Superior temporal gyrus (tissue), 1 donor: ENCODE measurements around the gene OPN5.
"Not testable (repeated sequence)": the region's sequence is repeated elsewhere in the genome, so short reads cannot be mapped to it uniquely, and the experiment has no call there.

ENCODE experiments used
- DNase-seq: peaks from one replicate; pipeline ENCODE4 v3.0.0-alpha.2; 2016; ENCODE audit errors: extremely low spot score

Gene OPN5

GRCh38 chr6:47781732-47782131, at the start of gene OPN5:
OPN5 (plus strand) TSS chr6:47782032; CDS start chr6:47782067, 35 bp downstream.
- DNase-seq = no peak

DNA sequence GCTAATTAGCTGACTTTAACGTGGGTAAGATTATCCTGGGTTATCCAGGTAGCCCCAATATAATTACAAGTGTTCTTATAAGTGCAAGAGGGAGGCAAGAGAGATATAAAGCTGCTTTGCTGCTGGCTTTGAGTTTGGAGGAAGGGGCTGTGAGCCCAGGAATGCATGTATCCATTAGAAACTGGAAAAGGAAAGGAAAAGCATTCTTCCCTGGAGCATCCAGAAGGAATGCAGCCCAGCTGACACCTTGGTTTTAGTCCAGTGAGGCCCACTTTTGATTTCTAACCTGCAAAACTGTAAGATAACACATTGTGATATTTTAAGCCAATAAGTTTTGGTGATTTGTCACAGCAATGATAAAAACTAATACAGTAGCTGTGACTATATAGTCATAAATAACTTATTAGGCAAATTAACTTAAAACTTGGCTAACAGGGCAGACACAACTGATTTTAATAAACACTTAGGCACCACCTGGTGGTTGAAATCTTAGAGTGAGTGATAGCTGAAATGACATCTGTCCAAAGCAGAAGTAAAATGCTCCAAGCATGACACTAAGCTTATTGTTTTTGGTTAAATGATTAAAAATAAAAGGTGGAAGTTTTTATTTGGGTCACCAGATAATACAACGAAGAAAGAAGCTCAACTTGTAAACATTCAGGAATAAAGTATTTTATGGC, 47.8 kb upstream of the OPN5 start:
- no peak for DNase-seq

DNA sequence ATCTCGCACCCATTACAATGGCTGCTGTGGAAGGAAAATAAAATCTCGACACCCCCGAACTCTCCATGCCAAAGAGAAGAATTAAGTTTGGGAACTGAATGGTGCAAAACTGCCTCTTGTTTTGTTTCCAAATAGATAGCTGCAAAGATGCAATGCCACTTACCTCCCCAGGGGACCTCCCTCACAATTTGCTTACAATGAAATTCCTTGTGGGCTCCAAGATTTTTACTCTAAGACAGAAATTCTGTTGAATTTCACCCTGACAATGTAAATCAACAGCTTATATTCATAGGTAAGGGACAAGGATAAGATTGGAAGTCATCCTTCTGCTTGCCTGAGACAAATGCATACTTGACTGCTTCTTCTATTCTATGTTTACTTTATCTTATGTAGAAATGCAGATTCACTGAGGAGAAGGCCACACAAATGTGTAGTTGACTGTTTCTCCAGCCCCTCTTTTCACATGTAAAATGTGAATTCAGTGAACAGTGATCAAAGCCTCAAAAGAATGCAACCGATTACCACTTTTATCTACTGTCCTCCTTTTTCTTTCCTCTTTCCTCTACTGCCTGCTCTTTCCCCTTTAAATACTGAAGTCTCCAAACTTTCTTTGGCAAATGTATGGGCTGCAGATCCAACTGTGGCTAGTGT, 46.9 kb upstream of the OPN5 start:
- no peak for DNase-seq

- DNase-seq = no peak
These were observed 45.6 kb upstream of the OPN5 start for GRCh38 chr6:47736083-47736700.

DNA sequence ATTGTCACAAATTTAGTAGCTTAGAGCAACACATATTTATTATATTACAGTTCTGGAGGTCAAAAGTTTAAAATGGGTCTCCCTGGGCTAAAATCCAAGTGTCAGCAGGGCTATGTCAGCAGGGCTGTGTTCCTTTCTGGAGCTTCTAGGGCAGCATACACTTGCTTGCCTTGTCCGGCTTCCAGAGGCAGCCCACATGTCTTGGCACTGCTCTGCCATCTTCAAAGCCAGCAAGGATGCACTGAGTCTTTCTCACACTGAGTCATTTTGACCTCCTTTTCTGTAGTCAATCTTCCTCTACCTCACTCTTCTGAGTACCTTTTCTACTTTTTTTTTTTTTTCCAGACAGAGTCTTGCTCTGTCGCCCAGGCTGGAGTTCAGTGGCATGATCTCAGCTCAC, 44.4 kb upstream of the OPN5 start:
- DNase-seq = peak; percentile 55

- DNase-seq = no peak
These were observed 41.1 kb upstream of the OPN5 start for GRCh38 chr6:47740714-47741113.

DNA sequence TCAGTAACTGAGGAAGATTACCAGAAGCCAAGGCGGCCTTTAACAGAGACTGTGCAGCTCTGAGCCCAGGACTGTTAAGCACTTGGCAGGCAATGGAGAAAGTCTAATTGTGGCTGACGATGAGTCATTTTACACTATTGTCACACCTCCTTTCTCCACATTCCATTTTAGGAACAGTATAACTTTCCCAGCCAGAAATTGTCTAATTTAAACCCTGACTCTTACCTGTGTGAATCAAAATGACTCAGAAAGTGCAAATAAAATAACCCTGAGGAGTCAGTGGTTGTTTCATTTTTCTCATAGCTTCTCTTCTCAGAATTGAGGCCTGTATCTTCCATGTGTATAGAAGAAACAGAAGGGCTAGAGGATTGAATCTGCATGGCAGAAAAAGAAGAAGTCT, 40.0 kb upstream of the OPN5 start:
- DNase-seq = peak; percentile 70

DNA sequence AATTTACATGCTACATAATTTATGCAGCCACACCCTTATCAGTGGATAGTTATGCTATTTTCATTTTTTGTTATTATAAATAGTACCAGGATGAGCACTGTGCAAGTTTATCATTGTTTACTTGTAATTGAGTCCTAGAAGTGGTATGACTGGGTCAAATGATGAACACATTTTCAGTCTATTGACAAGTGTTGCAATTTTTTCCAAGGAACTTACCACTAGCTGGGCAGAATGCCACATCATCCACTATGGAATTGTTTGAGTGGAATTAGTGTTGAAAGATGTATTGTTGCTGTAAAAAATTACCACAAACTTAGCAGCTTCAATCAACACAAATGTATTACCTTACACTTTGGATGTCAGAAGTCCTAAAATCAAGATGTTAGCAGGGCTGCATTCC, 38.1 kb upstream of the OPN5 start:
- DNase-seq = no peak

DNA sequence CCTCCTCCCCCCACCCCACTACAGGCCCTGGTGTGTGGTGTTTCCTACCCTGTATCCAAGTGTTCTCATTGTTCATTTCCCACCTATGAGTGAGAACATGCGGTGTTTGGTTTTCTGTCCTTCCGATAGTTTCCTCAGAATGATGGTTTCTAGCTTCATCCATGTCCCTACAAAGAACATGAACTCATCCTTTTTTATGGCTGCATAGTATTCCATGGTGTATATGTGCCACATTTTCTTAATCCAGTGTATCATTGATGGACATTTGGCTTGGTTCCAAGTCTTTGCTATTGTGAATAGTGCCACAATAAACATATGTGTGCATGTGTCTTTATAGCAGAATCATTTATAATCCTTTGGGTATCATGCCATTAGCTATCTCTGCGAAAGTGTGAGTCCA, 36.6 kb upstream of the OPN5 start:
- not testable (repeated sequence) for DNase-seq

- DNase-seq = peak; percentile 22
These were observed 32.1 kb upstream of the OPN5 start for GRCh38 chr6:47749757-47750156.

DNA sequence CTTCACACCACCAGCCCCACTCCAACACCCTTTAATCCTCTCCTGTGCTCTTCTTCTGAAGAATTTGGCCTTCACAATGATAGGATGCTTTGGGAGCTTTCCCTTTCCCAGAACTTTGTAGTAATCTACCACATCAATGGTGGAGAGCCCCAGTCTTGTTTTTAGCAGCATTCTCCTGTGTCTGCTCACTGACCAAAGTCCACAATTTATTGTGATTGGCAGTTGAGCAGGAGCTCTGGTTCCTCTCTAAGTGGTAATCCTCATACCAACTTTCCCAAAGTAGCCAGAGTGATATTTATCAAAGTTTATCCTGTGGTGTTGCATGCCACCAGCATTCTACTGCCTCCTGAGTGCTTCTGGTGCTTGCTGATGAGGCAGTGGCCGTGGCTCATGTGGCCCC, 29.0 kb upstream of the OPN5 start:
- no peak for DNase-seq

- DNase-seq = no peak
These were observed 22.5 kb upstream of the OPN5 start for GRCh38 chr6:47759364-47759763.

DNA sequence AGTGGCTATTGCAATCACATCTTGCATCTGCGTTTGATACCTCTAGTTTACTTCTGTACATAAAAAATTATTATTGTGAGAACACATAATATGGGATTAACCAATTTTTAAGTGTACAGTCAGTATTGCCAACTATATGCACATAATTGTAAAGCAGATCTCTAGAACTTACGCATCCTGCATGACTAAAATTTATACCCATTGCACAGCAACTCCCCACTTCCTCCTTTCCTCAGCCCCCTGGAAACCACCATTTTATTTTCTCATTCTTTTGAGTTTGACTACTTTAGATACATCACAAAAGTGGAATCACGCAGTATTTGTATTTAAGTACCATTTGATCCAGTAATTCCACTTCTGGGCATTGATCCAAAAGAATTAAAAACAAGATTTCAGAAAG, 19.3 kb upstream of the OPN5 start:
- no peak for DNase-seq

- no peak for DNase-seq
These were observed 15.4 kb upstream of the OPN5 start for GRCh38 chr6:47766445-47766844.

DNA sequence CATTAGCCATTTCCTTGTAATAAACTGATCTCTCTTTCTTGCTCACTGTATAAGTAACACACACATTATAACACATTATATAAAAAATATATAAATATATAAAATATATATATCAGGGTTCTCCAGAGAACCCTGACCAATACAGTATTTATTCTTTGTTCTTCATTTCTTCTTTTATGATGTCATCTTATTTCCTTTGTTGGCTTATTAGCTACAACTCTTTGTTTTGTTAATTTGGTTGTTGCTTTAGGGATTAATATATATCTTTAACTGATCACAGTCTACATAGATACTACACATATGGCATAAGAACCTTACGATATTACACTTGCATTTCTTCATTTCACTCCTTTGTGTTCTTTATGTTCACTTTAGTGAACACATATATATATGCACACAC, 14.7 kb upstream of the OPN5 start:
- DNase-seq = no peak

GRCh38 chr6:47769982-47770381, 11.8 kb upstream of the OPN5 start:
- DNase-seq = no peak

- DNase-seq = no peak
These were observed 9.5 kb upstream of the OPN5 start for GRCh38 chr6:47772359-47772758.

GRCh38 chr6:47773005-47773404, 8.8 kb upstream of the OPN5 start:
- no peak for DNase-seq

DNA sequence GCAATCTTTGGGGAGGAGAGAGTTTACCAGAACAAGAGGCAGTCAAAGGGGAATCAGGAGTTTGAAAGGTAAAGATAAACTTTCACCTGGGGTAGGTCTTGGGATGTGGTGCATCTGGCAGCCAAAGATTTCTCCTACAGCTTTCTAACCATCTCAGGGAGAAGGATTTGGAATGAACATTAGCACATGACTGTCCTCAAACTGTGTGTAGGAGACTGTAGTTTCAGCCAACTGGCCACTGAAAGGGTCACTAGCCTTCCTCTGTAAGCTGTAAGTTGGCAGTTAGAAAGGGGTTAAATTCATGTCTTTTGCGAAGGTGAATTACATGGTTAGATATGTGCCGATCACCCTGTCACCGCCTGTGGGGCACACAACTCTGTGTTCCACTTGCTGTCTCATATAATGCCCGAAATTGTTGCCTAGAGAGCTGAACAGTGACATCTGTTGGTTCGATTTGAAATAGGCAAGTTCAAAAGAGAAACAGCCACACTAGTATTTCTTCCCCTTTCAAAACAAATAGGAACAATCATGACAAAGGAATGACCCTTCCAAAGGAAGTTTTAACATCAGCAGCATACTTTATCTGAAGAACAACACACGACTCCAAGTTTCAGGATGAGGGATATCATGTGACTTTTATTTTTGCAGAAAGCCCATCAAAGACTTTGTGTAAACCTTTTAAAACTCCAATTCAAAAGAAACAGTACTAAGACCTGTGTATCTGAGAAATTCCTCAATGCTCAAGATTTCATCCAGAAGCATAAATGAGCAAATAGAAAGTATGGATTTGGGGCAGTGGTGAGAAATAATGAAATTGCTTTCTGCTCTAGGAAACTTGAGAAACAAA, 1.1 kb upstream of the OPN5 start:
- peak; percentile 83 for DNase-seq

DNA sequence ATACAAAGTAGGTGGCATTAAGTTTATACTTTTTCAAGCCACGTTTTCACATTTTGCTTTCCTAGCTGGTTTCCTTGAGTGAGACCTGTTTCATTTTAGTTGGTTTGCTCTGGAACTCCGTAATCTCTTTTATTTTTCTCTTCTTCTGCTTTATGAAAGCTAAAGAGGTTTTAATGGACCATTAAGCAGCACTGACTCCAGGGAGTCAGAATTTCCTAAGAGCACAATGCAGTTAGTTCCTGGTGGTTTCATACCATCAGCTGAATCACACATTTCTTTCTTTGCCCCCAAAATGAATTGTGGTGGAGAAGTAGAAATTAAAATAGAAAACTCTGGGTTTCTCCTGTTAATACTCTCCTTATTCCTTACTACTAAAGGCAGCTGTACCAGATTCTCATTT, 3.4 kb downstream of the OPN5 start:
- no peak for DNase-seq

DNA sequence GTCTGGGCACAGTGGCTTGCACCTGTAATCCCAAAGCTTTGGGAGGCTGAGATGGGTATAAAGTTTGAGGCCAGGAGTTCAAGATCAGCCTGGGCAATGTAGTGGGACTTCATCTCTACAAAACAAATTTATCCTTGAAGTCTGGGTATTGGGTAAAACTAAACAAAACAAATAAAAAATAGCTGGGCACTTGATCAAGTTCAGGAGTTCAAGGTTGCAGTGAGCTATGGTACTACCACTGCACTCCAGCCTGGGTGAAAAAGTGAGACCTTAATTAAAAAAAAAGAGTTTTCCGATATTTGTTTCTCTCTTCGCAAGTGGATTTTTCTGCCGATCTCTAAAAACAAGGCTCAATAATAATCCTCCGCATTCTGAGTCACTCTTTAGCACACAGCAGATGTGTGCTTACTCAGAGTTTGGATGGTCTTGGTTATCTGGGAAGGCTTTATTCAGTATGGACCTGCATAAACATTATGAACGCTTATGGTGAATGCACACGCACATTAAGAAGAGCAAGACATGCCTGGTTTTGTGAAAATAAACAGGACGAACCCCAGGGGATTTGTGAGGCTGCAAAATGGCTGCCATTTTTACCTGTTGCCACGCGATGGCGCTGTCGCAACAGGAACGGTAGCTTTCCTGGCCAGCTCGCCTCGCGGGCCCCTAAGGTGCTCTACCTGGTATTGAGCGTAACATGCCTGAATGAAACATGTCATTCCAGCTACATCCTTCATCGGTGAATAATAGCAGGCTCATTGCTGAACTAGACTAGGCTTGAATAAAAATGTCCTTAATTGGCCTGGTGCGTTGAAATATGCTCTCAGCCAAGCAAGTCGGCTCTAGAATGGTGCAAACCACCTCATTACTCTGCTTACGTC, 6.0 kb downstream of the OPN5 start:
- peak; percentile 83 for DNase-seq
